T-helper 2 cell (primary cell): ENCODE results near the gene DESI2.
"Not testable (repeated sequence)": the region's sequence is repeated elsewhere in the genome, so short reads cannot be mapped to it uniquely, and the experiment has no call there.

ENCODE experiments used
- DNase-seq, 5 experiments: peaks; one replicate each; pipeline versions ENCODE4 v3.0.0 to v3.0.0-alpha.2; 2012 to 2022

DESI2 gene

GRCh38 chr1:244709076-244709475 lies 56.1 kb downstream of the DESI2 start:
- no peak for DNase-seq

DNA sequence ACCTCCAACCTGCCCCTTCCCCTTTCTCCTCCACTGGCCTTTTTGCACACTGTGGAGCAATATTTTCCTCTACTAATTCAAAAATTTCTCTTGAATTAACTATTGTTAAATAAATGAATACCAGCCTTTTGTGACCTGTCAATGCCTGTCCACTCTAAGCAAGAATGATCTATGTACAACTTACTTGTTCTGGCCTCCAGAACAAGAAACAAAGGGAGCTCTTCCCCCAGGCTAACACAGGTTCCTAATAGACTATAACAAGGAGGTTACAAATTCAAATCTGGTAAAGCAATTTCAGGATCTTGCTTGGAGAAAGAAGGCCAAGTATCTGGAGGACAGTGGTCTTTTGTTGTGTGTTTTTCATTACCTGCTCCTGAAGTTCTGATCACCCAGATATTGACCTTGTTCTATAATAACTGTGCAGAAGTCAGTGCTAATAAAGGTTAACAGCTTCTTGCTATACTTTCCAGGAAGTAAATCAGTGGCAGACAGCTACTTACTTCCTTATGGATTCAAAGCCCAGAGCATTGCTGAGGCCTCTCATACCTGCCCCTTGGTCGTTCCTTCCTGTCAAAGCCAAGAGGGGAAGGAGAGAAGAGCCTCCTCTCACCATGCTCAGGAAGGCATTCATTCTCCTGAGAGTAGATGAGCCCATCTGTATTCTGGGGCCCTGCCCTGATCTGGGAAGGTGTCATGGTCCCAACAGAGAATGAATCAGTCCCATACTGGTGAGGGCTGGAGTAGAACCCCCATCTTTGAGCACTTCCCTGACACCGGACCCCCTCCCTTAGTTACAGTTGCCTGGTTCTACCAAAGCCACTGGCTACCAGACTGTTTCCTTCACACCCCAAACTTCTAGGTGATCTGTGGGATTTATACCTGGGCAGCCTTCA lies 56.8 kb downstream of the DESI2 start:
- DNase-seq: no peak

GRCh38 chr1:244710474-244711062 lies 57.6 kb downstream of the DESI2 start:
- DNase-seq: no peak

GRCh38 chr1:244712669-244713068 lies 59.7 kb downstream of the DESI2 start:
- peak in 1 of 5 experiments; percentile 63 for DNase-seq

DNA sequence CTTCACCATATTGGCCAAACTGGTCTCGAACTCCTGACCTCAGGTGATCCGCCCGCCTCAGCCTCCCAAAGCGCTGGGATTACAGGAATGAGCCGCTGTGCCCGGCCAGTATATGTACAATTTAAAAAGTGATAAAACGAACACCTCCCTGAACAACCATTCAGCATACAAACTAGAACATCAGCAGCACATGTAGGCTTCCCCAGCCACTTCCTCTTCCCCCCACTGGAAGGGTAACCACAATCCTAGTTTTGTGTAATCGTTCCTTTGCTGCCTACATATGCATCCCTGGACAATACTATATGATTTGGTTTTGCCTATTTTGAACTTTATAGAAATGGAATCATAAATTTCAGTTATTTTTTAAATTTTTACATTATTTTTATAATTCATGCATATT lies 60.4 kb downstream of the DESI2 start:
- DNase-seq: no peak

DNA sequence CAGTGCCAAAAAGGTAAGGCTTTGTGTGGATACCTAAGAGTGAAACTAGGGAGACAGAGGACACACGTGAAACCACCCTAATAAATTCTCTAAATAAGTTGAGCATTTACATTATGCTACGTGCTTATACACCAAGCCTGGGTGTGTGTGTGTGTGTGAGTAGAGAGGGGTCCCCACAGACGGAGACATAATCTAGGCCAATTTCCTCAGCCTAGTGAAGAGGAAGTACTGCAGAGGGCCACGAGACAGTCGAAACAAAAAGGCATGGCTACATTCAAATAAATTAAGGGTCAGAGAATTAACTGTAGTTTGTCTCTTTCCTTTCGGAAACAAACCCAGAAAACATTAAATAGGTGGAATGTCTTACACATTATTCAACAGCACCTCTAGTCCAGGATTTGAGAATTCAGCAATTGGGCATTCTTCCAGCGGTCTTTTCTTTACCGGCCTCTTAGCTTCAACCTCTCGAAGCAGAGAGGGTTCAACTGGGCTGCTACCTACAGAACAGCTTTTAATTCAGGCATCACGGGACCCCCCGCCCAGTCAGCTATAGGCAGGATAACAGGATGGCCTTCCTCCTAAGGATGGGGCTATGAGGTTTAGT lies 75.0 kb downstream of the DESI2 start:
- DNase-seq: no peak

DNA sequence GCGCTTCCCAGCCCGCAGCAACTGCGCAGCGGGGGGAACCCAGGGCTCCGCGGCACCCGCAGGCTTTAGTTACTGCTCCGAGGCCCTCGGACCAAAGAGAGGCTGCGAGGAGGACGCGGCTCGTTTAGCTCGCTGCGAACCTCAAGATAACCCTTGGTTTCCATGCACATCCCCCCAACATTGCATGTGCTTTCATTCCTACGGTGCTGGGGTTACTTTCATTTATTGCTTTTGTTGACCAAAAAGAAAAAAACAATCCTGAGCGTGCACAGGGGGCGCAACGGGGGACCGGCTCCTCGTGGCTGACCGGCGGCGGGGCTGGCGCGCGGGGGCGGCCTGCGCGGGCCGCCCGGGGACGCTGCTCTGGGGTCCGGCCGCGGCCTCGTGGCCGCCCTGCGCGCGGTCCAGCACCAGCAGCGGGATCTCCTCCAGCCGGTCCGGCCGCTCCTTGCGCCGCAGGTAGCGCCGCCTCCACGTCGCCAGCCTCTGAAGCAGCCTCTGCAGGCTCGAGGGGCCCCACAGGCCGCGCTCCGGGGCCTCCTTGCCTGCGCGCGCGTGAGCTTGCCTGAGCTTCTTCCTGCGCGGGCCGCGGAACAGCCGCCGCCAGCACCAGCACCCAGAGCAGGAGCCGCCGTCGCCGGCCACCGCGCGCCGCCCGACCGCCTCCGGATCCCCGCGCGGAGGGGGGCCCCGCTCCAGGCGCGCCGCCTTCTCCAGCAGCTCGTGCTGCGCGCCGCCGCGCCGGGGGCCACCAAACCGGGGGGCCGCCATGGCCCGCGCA lies 77.4 kb downstream of the DESI2 start:
- peak in 1 of 5 experiments; percentile 58 for DNase-seq

DNA sequence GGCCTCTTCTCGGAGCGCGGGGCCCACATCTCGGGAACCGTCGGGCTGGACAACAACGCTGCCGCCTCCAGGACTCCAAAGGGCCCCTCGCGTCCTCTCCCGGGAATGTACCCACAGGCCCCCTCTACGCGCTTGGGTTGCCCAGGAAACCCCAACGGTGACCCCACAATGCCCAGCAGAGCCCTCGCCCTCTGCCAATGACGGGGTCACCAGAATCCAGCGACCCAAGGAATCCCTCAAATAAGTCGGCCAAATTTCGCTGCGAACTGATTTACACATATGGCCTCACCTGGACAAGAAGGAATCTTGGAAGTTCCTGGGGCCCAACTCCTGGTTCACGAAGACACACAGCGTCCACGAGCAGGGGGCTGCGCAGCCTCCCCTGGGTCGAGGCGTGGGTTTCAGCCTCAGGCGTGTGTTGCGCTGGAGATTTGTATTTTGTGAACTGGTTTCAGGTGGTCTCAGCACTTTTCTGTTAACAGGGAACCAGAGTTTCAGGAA lies 78.1 kb downstream of the DESI2 start:
- DNase-seq: no peak

DNA sequence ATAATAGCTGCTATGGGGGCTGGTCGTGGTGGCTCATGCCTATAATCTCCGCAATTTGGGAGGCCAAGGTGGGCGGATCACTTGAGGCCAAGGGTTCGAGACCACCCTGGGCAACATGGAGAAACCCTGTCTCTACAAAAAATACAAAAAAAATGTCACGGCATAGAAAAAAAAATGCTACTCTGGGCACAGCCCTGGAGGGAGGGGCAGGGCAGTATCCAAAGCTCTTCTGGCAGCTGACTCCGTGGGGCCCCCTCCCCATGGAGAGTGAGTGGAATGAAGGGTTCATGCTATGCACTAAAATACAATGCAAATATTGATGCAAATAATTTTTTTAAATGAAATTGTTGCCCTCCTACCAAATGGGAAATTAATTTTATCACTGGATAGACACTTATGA lies 78.7 kb downstream of the DESI2 start:
- no peak for DNase-seq

DNA sequence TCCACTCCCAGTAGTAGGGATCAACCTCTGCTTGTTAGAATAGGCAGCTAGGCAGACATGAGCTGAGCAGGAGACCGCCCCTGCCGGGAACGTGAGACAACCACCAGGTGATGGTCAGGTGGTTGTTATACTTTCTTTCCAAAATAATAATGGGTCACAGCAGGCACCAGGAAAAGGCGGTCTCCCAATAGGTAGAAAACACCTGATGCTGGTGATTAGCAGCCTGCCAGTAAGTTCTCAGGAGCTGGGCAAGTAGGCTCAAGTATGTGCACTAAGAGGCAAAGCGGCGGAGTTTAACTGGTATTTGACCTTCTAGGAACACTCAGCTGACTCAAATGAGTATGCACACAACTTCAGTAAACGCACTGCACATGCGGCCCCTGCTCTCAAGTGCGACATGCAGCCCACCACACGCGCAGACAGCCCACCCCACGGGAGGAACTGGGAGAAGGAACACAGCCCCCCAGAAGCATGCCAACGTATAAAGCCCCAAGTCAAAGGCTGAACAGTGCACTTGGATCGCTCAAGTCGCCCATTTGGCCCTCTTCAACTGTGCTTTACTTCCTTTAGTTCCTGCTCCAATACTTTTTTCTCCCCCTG lies 80.0 kb downstream of the DESI2 start:
- no peak for DNase-seq

DNA sequence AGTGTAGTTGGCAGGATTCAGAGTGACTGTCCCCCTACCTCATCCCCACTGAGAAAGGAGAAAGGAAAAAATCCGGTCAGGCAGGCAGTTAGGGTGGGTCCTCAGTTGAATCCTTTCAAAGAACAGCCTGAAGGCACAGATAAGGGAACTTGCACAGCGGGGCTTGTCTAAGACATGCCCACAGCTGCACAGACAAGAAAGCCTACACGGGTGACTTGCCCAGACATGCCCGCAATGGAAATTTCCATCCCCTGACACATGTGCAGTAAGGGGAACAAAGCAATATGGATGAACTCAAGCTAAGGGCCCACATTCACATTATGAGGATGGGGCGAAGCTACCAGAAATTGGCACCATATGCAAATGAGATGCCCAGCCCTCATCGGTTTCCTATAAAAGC lies 82.5 kb downstream of the DESI2 start:
- peak in 1 of 5 experiments; percentile 55 for DNase-seq

DNA sequence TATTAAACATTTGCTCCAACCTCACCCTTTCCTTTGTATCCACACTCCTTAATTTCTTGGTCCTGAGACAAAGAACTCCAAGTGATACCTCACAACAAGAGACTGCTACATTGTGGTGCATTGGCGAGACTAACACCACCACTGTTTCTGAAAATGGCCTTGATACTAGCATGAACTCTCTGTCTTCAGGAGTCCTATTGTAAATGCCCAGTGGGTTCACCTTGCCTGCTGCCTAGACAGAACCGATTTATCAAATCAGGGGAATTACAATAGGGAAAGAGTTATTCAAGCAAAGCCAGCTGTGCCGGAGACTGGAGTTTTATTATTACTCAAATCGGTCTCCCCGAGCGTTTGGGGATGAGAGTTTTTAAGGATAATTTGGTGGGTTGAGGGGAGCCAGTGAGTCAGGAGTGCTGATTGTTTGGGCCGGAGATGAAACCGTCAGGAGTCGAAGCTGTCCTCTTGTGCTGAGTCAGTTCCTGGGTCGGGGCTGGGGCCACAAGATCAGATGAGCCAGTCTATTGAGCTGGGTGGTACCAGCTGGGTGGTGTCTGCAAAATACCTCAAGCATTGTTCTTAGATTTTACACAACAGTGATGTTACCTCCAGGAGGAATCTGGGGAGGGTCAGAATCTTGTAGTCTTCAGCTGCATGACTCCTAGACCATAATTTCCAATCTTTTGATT lies 83.1 kb downstream of the DESI2 start:
- DNase-seq: no peak

- DNase-seq: not testable (repeated sequence)
These were observed 86.2 kb downstream of the DESI2 start for GRCh38 chr1:244739140-244739539.

DNA sequence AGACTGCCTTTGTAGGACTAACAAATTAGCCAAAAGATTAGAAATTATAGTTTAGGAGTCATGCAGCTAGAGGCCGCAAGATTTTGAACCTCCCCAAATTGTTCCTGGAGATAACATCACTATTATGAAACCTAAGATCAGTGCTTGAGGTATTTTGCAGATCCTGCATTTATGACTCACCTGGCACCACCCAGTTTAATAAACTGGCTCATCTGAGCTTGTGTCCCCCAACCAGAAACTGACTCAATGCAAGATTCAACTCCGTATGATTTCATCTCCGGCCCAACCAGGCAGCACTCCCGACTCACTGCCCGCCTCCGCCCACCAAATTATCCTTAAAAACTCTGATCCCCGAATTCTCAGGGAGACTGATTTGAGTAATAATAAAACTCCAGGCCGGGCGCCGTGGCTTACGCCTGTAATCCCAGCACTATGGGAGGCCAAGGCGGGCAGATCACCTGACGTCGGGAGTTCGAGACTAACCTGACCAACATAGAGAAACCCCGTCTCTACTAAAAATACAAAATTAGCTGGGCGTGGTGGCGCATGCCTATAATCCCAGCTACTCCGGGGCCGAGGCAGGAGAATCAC lies 87.2 kb downstream of the DESI2 start:
- peak in 1 of 5 experiments; percentile 6 for DNase-seq

- DNase-seq: no peak
These were observed 88.8 kb downstream of the DESI2 start for GRCh38 chr1:244741692-244742091.

DNA sequence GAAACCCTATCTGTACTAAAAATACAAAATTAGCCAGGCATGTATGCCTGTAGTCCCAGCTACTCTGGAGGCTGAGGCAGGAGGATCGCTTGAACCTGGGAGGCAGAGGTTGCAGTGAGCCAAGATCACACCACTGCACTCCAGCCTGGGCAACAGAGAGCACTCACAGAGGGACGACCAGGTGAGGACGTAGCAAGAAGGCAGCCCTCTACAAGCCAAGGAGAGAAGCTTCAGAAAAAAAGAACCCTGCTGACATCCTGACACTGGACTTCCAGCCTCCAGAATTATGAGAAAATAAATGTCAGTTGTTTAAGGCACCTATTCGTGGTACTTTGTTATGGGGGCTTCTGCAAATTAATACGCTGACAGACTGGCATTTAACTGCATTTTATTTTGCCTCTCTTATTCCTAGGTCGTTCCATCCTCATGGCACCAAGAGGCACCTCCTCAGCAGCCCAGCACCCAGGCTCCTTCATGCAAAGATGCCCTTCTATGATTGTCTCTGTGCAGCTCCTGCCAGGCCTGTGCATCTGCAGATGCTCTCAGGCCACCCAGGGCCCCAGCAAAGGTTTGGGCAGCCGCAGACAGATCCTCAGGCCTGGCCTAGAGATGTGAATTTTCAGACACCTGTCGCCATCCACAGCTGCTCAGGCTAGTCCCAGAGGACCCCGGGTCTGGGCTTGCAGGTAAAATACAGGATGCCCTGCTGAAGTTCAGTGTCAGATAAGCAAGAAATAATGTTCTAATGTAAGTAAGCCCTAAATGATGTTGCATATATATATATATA lies 96.5 kb downstream of the DESI2 start:
- no peak for DNase-seq

DNA sequence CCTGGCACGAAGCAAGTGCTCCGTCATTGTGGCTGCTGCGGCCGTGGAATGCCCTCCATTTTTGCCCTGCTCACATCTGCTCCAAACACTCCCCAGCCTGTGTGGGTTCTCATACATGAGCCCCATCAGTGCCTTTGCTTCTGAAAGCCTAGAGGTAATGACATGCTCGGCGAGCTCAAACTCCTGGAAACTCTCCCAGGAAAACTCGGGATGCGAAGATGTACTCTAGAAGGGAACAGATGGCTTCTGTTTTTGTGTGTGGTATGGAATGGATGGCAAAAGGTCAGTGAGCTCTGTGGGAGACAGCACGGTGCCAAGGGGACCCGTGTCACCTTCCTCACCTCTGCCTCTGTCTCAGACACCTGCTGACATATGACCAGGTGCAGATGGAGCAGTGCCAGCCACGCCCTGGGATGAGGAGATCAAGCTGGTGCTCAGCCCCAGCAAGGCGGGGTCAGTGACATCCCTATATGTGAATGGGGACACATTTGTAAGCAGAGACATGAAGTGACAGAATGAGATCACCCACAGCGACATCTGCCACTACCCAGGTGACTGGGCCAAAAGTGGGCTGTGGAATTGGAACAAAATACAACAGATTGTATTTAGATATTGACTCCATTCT lies 98.5 kb downstream of the DESI2 start:
- no peak for DNase-seq

GRCh38 chr1:244755673-244756072 lies 102.7 kb downstream of the DESI2 start:
- no peak for DNase-seq

DNA sequence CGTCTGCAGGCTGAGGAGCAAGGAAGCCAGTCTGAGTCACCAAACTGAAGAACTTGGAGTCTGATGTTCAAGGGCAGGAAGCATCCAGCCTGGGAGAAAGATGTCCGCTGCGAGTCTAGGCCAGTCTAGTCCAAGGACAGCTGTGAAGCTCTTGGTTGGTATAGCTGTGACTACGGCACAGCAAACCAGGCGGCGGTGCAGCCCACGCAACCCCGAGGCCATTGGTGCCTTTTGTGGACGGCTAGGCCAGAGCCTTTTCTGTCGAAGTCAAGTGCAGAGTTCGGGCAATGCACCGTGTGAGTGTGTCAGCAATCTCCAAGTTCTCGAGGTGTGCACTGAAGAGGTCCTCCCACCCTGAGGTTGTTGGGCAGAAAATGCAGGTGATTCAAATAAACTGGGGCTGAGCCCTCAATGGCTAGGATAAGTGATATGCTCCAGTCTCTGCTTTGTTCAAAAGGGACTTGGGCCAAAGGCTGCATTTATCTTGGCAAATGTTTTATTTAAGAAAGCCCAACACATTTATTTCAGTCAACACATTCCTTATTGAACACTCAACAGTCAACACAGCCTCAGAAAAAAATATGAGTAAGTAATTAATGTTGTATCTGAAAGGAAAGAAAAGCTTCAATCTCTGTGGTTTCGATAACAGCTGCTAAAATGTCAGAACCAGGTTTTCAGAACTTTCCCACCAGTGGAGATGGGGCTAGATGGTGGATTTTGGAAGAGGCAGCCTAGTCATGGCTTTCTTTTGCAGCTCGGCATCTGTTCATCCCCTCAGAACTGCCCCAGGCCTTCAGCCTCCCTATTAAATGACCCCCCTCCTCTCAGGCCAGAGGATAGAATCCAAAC lies 104.4 kb downstream of the DESI2 start:
- DNase-seq: no peak
